ENCODE data around the gene HDAC5. TPM values are rescaled to one million over a fixed set of nuclear protein-coding genes. Genes with fewer than 3 reads are reported as not detected.

HDAC5 gene
- total and polyA plus RNA-seq, 2 of the 8 experiments (the other 6 are each of a cell fraction or from before 2014, with no cell fraction given): 48.5 to 54.4 TPM

- no peak for TF ChIP-seq KDM1A (IDR thresholded peaks at IDR 0.05; ENCODE audit: borderline replicate concordance, low read length)
- TF ChIP-seq CHD7 (IDR thresholded peaks at IDR 0.05; ENCODE audit: insufficient replicate concordance, low read length): no peak
Observed at GRCh38 chr17:44159519-44160210, 36.2 kb upstream of the HDAC5 start (continued).

Data from H1 (cell line).